Thoracic aorta (tissue), 2 donors: ENCODE results near the gene CTCFL. TPM values are rescaled to one million over a fixed set of nuclear protein-coding genes. Genes with fewer than 3 reads are reported as not detected.

Source experiments
- ATAC-seq: fragments of 150-250 bp; one replicate; pipeline ENCODE4 v1.8.0; 2017; ENCODE audit warnings: low read depth; ENCODE audit not compliant: insufficient number of reproducible peaks, low FRiP score
- DNase-seq: peaks from one replicate; pipeline ENCODE4 v3.0.0-alpha.2; 2020; ENCODE audit warnings: low spot score
- H3K27ac ChIP-seq, 2 donors: fragments of 200-600 bp; sonication (generic); 1 replicate in 1 of 2; 2 replicates in 1 of 2; pipeline ENCODE4 v1.5.1; 2016; ENCODE audit warnings: mild to moderate bottlenecking in 2 of 2, moderate library complexity in 2 of 2
- H3K27me3 ChIP-seq: fragments of 200-600 bp; sonication (generic); replicated peaks from 2 replicates; pipeline ENCODE4 v1.6.0; 2016; ENCODE audit warnings: mild to moderate bottlenecking; ENCODE audit not compliant: insufficient read depth
- H3K36me3 ChIP-seq: fragments of 200-600 bp; sonication (generic); one replicate; pipeline ENCODE4 v1.5.1; 2016
- H3K4me1 ChIP-seq, 2 donors: fragments of 200-600 bp; sonication (generic); 1 replicate in 1 of 2; 2 replicates in 1 of 2; pipeline versions ENCODE4 v1.5.1 to v1.6.0; 2016; ENCODE audit warnings: low read depth in 2 of 2, mild to moderate bottlenecking in 1 of 2; ENCODE audit not compliant: control insufficient read depth in 1 of 2
- H3K4me3 ChIP-seq: fragments of 200-600 bp; sonication (generic); 2 replicates; pipeline ENCODE4 v1.5.1; 2016; ENCODE audit warnings: mild to moderate bottlenecking
- H3K9me3 ChIP-seq: fragments of 200-600 bp; sonication (generic); 2 replicates; pipeline ENCODE4 v1.5.1; 2016
- CTCF ChIP-seq: fragments of 200-600 bp; sonication (generic); IDR thresholded peaks from one replicate; pipeline ENCODE4 v1.5.1; 2019; ENCODE audit warnings: antibody characterized with exemption
- total RNA-seq, 2 donors: library from RNA; depleted of rRNA; stranded (reverse); fragments of >200 nt; gene quantifications; one replicate each; pipeline versions ENCODE4 v1.1.0 to v1.2.3, GENCODE V29; 2016

Gene CTCFL
- total RNA-seq, 2 donors from 2014 or later: not detected

GRCh38 chr20:57552471-57552870 lies 27.5 kb upstream of the CTCFL start:
- no peaks in the 10 kb centered on the region for H3K27me3 ChIP-seq
- no peak for TF ChIP-seq CTCF
- H3K36me3 ChIP-seq: no peaks in the 10 kb centered on the region
- DNase-seq (no peak), ATAC-seq (no peak)
- no peaks in the 10 kb centered on the region for H3K9me3 ChIP-seq
- no peak overlapping the region for H3K4me3 ChIP-seq
- no peak overlapping the region for H3K27ac ChIP-seq
- H3K4me1 ChIP-seq: no peaks in the 10 kb centered on the region

- Histone ChIP-seq H3K9me3 (no peaks in the 10 kb centered on the region), H3K4me1 (no peaks in the 10 kb centered on the region), H3K4me3 (no peak overlapping the region), H3K36me3 (no peaks in the 10 kb centered on the region), H3K27me3 (no peaks in the 10 kb centered on the region), H3K27ac (no peak overlapping the region)
- ATAC-seq (no peak), DNase-seq (no peak)
- TF ChIP-seq CTCF: no peak
Measured at GRCh38 chr20:57548177-57549058, 23.5 kb upstream of the CTCFL start.

GRCh38 chr20:57546956-57547649 lies 22.2 kb upstream of the CTCFL start:
- no peaks in the 10 kb centered on the region for H3K4me1 ChIP-seq
- ATAC-seq (no peak), DNase-seq (no peak)
- H3K27me3 ChIP-seq: no peaks in the 10 kb centered on the region
- no peaks in the 10 kb centered on the region for H3K9me3 ChIP-seq
- H3K36me3 ChIP-seq: no peaks in the 10 kb centered on the region
- no peak for TF ChIP-seq CTCF
- no peak overlapping the region for H3K27ac ChIP-seq
- no peak overlapping the region for H3K4me3 ChIP-seq

- H3K9me3 ChIP-seq: no peaks in the 10 kb centered on the region
- no peaks in the 10 kb centered on the region for H3K27me3 ChIP-seq
- H3K36me3 ChIP-seq: no peaks in the 10 kb centered on the region
- H3K4me3 ChIP-seq: no peak overlapping the region
- no peak for DNase-seq
- no peak overlapping the region for H3K27ac ChIP-seq
- ATAC-seq: no peak
- H3K4me1 ChIP-seq: no peaks in the 10 kb centered on the region
- no peak for TF ChIP-seq CTCF
Measured at GRCh38 chr20:57545927-57546662, 21.2 kb upstream of the CTCFL start.
